GM12892 (cell line): ENCODE data around the gene CFAP90.

Source experiments
- POLR2A ChIP-seq: IDR thresholded peaks from 2 replicates; pipeline ENCODE4 v1.6.1; 2011; ENCODE audit warnings: low read depth, low read length, control low read depth
- POLR2AphosphoS5 ChIP-seq: IDR thresholded peaks from 2 replicates; pipeline ENCODE4 v1.6.1; 2011; ENCODE audit warnings: low read depth, low read length, control low read depth
- TAF1 ChIP-seq: IDR thresholded peaks from 2 replicates; pipeline ENCODE4 v1.6.1; 2011; ENCODE audit warnings: low read depth, mild to moderate bottlenecking, control low read depth, low read length, borderline replicate concordance

DNA sequence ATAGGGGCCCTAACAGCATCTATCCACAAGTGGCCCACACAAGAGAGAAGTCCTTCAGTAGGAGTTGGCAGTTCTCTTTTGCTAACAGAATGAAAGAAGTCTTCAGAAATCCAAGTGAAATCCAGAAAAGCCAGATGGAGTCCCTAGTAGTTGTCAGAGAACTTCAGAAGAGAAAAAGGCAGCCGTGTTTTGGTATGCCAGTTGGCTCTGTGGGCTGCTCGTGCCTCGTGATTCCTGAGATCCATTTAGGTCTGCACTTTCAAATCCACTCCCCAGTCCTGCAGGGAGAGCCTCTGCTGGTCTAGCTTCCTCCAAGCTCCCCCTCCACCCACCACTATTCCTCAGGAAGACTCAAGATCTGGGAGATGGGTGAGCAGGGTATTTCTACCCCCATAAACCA is 69.0 kb downstream of the CFAP90 start:
- TF ChIP-seq POLR2A = no peak
- TF ChIP-seq TAF1 = no peak
- TF ChIP-seq POLR2AphosphoS5 = no peak
